Testis (tissue), 3 donors: ENCODE measurements around the gene CARMIL1. TPM values are rescaled to one million over a fixed set of nuclear protein-coding genes. Genes with fewer than 3 reads are reported as not detected.

Experiments
- DNase-seq: peaks from one replicate; pipeline ENCODE4 v3.0.0-alpha.2; 2019
- H3K27ac ChIP-seq, 2 donors: fragments of 200-600 bp; sonication (generic); one replicate each; pipeline ENCODE4 v1.5.1; 2019
- H3K27me3 ChIP-seq: fragments of 200-600 bp; sonication (generic); one replicate; pipeline ENCODE4 v1.5.1; 2019
- H3K36me3 ChIP-seq: fragments of 200-600 bp; sonication (generic); one replicate; pipeline ENCODE4 v1.5.1; 2017; ENCODE audit warnings: low read depth; ENCODE audit errors: missing control alignments
- H3K4me1 ChIP-seq: fragments of 200-600 bp; sonication (generic); one replicate; pipeline ENCODE4 v1.5.1; 2019
- H3K4me3 ChIP-seq, 2 donors: fragments of 200-600 bp; sonication (generic); one replicate each; pipeline ENCODE4 v1.5.1; 2017 to 2019
- H3K9me3 ChIP-seq: fragments of 200-600 bp; sonication (generic); one replicate; pipeline ENCODE4 v1.5.1; 2017
- POLR2A ChIP-seq: fragments of 450-650 bp; IDR thresholded peaks from one replicate; pipeline ENCODE4 v1.6.1; 2017; ENCODE audit warnings: antibody characterized with exemption, mild to moderate bottlenecking, moderate library complexity
- WGBS, 2 donors: methylation state at CpG; one replicate each; pipeline ENCODE4 v1.1.5; 2018; 5-methylcytosine and 5-hydroxymethylcytosine counted together
- intact Hi-C: fragments of 100-400 bp; cut with DNase I; formaldehyde crosslinking; loops from one replicate; pipeline ENCODE4 v1.15.1; 2023; ENCODE audit warnings: low total_unique reads
- polyA plus RNA-seq: library from polyadenylated mRNA; stranded (reverse); fragments of 350-450 nt; fragmentation: Illumina TruSeq; extraction: RNeasy Lipid Tissue Mini Kit (QIAGEN cat#74804); gene quantifications from one replicate; pipeline ENCODE4 v1.2.3, GENCODE V29; 2014; ENCODE audit warnings: low read depth, low replicate concordance; ENCODE audit not compliant: insufficient read depth
- total RNA-seq, 2 donors: library from RNA; depleted of rRNA; stranded (reverse); fragments of >200 nt; gene quantifications; one replicate each; pipeline ENCODE4 v1.2.3, GENCODE V29; 2016
- TF ChIP-seq, protein P1 (sequence below), 3 experiments: fragments of 450-650 bp in 2 of 3; fragments of 200-600 bp in 1 of 3; sonication (generic) in 1 of 3; IDR thresholded peaks; one replicate each; pipeline ENCODE4 v1.5.1; 2016 to 2019; ENCODE audit warnings: antibody characterized with exemption in 3 of 3, mild to moderate bottlenecking in 2 of 3, moderate library complexity in 1 of 3

CARMIL1 gene
- total and polyA plus RNA-seq, 3 donors from 2014 or later, result 39.4 to 120 (median 108) TPM

- no peak overlapping the region for H3K27ac ChIP-seq
- no peak for DNase-seq
- TF ChIP-seq, protein P1, sequence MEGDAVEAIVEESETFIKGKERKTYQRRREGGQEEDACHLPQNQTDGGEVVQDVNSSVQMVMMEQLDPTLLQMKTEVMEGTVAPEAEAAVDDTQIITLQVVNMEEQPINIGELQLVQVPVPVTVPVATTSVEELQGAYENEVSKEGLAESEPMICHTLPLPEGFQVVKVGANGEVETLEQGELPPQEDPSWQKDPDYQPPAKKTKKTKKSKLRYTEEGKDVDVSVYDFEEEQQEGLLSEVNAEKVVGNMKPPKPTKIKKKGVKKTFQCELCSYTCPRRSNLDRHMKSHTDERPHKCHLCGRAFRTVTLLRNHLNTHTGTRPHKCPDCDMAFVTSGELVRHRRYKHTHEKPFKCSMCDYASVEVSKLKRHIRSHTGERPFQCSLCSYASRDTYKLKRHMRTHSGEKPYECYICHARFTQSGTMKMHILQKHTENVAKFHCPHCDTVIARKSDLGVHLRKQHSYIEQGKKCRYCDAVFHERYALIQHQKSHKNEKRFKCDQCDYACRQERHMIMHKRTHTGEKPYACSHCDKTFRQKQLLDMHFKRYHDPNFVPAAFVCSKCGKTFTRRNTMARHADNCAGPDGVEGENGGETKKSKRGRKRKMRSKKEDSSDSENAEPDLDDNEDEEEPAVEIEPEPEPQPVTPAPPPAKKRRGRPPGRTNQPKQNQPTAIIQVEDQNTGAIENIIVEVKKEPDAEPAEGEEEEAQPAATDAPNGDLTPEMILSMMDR (IDR thresholded peaks at IDR 0.05), result no peak
- TF ChIP-seq POLR2A, result no peak
- no peaks in the 10 kb centered on the region for H3K4me1 ChIP-seq
- no peak overlapping the region for H3K4me3 ChIP-seq
- H3K36me3 ChIP-seq, result no peaks in the 10 kb centered on the region
- WGBS, 2 donors, result 33 to 50% methylated on average over 1 of the region's 1 CpG
- intact Hi-C loops, result no loop called here
- no peaks in the 10 kb centered on the region for H3K27me3 ChIP-seq
- no peaks in the 10 kb centered on the region for H3K9me3 ChIP-seq
Measured at GRCh38 chr6:25649611-25650010, 370.4 kb downstream of the CARMIL1 start.

DNA sequence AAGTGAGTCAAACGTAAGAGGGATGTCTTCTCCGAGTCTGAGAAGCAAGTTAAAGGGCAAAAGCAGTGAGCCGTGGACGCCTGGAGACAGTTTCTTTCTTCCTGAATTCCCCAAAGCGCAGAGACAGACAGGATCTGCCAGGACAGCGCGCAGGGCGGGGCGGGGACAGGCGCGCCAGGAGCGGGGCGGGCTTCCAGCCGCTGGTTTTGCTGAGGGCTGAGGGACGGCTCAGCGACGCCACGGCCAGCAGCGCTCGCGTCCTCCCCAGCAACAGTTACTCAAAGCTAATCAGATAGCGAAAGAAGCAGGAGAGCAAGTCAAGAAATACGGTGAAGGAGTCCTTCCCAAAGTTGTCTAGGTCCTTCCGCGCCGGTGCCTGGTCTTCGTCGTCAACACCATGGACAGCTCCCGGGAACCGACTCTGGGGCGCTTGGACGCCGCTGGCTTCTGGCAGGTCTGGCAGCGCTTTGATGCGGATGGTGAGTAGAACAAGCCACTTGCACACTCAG is 372.9 kb downstream of the CARMIL1 start, which contains the start of gene SCGN:
Gene SCGN, plus strand, starts transcription at position 209 of the 509 bp plus-strand sequence. Its CDS starts 189 bp downstream, at position 398.
- H3K27ac ChIP-seq, result no peak within 1 kb of the TSS
- H3K36me3 ChIP-seq, result no peaks in the 10 kb centered on the region
- intact Hi-C loops, result no loop called here
- H3K4me1 ChIP-seq, result no peaks in the 10 kb centered on the region
- DNase-seq, result peak; percentile 75
- H3K27me3 ChIP-seq, result no peaks in the 10 kb centered on the region
- TF ChIP-seq, protein P1 (IDR thresholded peaks at IDR 0.05), result no peak
- no peak for TF ChIP-seq POLR2A
- no peaks in the 10 kb centered on the region for H3K9me3 ChIP-seq
- 1 to 2% methylated on average over 31 to 35 of the region's 35 CpGs for WGBS, 2 donors
- peak within 1 kb of the TSS in 1 of 2 donors; percentile 6 for H3K4me3 ChIP-seq

GRCh38 chr6:25655723-25656122 is 376.5 kb downstream of the CARMIL1 start:
- 38 to 47% methylated on average over 1 of the region's 1 CpG for WGBS, 2 donors
- TF ChIP-seq, protein P1 (IDR thresholded peaks at IDR 0.05), result no peak
- no peak for TF ChIP-seq POLR2A
- H3K9me3 ChIP-seq, result no peaks in the 10 kb centered on the region
- DNase-seq, result no peak
- no peak overlapping the region for H3K4me3 ChIP-seq
- H3K36me3 ChIP-seq, result no peaks in the 10 kb centered on the region
- intact Hi-C loops, result no loop called here
- no peak overlapping the region for H3K27ac ChIP-seq
- no peaks in the 10 kb centered on the region for H3K27me3 ChIP-seq
- no peaks in the 10 kb centered on the region for H3K4me1 ChIP-seq

- Histone ChIP-seq H3K27ac (no peak overlapping the region), H3K4me1 (no peaks in the 10 kb centered on the region), H3K27me3 (no peaks in the 10 kb centered on the region), H3K36me3 (no peaks in the 10 kb centered on the region), H3K4me3 (no peak overlapping the region), H3K9me3 (no peaks in the 10 kb centered on the region)
- WGBS, 2 donors, result 35 to 41% methylated on average over 4 of the region's 4 CpGs
- no peak for DNase-seq
- TF ChIP-seq, protein P1 (IDR thresholded peaks at IDR 0.05), result no peak
- TF ChIP-seq POLR2A, result no peak
- intact Hi-C loops, result no loop called here
Measured at GRCh38 chr6:25659633-25660368, 380.6 kb downstream of the CARMIL1 start.
